Chondrocyte (in vitro differentiated cells): ENCODE results near the gene USP10. TPM values are rescaled to one million over a fixed set of nuclear protein-coding genes. Genes with fewer than 3 reads are reported as not detected.

Experiments used
- DNase-seq: peaks from one replicate; pipeline ENCODE4 v3.0.0; 2021; ENCODE audit warnings: mixed read lengths, low spot score
- H3K27ac Mint-ChIP-seq: one replicate; pipeline ENCODE4 v1.8.0; 2021; ENCODE audit warnings: mild to moderate bottlenecking, moderate library complexity, mixed read lengths; ENCODE audit not compliant: unreplicated experiment
- H3K27me3 Mint-ChIP-seq: 2 replicates; pipeline ENCODE4 v1.8.0; 2021; ENCODE audit warnings: low read depth, mixed read lengths
- H3K36me3 Mint-ChIP-seq: 2 replicates; pipeline ENCODE4 v1.8.0; 2021; ENCODE audit warnings: low read depth, mixed read lengths
- H3K4me1 Mint-ChIP-seq: 2 replicates; pipeline ENCODE4 v1.8.0; 2021; ENCODE audit warnings: low read depth, mild to moderate bottlenecking, mixed read lengths
- H3K4me3 Mint-ChIP-seq: one replicate; pipeline ENCODE4 v1.8.0; 2021; ENCODE audit warnings: mild to moderate bottlenecking, moderate library complexity, mixed read lengths; ENCODE audit not compliant: unreplicated experiment
- H3K9me3 Mint-ChIP-seq: 2 replicates; pipeline ENCODE4 v1.8.0; 2021; ENCODE audit warnings: low read depth, mixed read lengths
- CTCF ChIP-seq: fragments of 200-600 bp; sonication (generic); IDR thresholded peaks from 2 replicates; pipeline ENCODE4 v1.5.0; 2021; ENCODE audit warnings: antibody characterized with exemption, mild to moderate bottlenecking, moderate library complexity
- total RNA-seq: library from RNA; stranded (reverse); gene quantifications from 3 replicates; pipeline ENCODE4 v1.2.1, GENCODE V29; 2021

The USP10 gene
- total RNA-seq, 1 donor from 2014 or later, result 43.0 TPM

DNA sequence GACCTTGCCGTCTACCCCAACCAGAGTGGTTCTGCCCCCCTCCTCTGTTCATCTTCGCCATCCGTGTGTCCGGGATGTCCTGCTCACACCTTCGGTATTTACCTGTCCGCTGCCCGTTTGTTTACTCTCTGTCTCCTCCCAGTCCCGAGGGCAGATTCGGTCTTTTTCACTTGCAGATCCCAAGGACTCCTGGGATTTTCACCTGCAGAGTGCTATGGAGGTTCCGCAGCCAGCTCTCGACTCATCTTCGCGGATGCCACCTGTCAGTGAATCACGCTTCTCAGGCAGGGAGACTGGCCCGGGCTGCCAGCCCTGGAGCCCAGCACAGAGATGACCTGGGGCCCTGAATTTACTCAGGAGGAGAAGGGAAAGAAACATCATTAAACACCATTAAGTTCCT lies 128.1 kb downstream of the USP10 start:
- H3K27ac Mint-ChIP-seq, result no peak overlapping the region
- no peak overlapping the region for H3K4me3 Mint-ChIP-seq

GRCh38 chr16:84828322-84828721 lies 128.5 kb downstream of the USP10 start:
- Mint-ChIP-seq H3K4me1 (peaks cover 39% of the 10 kb centered on the region), H3K36me3 (no peaks in the 10 kb centered on the region), H3K27ac (no peak overlapping the region), H3K4me3 (no peak overlapping the region), H3K27me3 (no peaks in the 10 kb centered on the region), H3K9me3 (no peaks in the 10 kb centered on the region)
- no peak for TF ChIP-seq CTCF
- no peak for DNase-seq

More for the DNA sequence above, 128.1 kb downstream of the USP10 start:
- no peaks in the 10 kb centered on the region for H3K36me3 Mint-ChIP-seq
- no peak for TF ChIP-seq CTCF
- DNase-seq, result no peak
- no peaks in the 10 kb centered on the region for H3K27me3 Mint-ChIP-seq
- no peaks in the 10 kb centered on the region for H3K9me3 Mint-ChIP-seq
- peaks cover 36% of the 10 kb centered on the region for H3K4me1 Mint-ChIP-seq

Other genes starting within 250 kb of the USP10 start
- gene MEAK7, start 195.3 kb upstream of the USP10 start, total RNA-seq, result 21.0 to 27.9 TPM (median 26.8 TPM) in 3 replicates
- 27.4 to 57.6 TPM (median 52.8 TPM) in 3 replicates for gene COTL1, start 81.9 kb upstream of the USP10 start, total RNA-seq
- 40.2 to 43.8 TPM (median 42.4 TPM) in 3 replicates for gene KLHL36, start 51.5 kb upstream of the USP10 start, total RNA-seq
- 1.7 to 12.1 TPM (median 11.7 TPM) in 3 replicates for gene CRISPLD2, start 120.0 kb downstream of the USP10 start, total RNA-seq